ENCODE results near the gene ZFYVE16. TPM values are rescaled to one million over a fixed set of nuclear protein-coding genes. Genes with fewer than 3 reads are reported as not detected.

ZFYVE16 gene
- total and polyA plus RNA-seq, 2 of the 13 experiments (the other 11 are each of a cell fraction or from before 2014, with no cell fraction given): 9.3 to 33.3 TPM

DNA sequence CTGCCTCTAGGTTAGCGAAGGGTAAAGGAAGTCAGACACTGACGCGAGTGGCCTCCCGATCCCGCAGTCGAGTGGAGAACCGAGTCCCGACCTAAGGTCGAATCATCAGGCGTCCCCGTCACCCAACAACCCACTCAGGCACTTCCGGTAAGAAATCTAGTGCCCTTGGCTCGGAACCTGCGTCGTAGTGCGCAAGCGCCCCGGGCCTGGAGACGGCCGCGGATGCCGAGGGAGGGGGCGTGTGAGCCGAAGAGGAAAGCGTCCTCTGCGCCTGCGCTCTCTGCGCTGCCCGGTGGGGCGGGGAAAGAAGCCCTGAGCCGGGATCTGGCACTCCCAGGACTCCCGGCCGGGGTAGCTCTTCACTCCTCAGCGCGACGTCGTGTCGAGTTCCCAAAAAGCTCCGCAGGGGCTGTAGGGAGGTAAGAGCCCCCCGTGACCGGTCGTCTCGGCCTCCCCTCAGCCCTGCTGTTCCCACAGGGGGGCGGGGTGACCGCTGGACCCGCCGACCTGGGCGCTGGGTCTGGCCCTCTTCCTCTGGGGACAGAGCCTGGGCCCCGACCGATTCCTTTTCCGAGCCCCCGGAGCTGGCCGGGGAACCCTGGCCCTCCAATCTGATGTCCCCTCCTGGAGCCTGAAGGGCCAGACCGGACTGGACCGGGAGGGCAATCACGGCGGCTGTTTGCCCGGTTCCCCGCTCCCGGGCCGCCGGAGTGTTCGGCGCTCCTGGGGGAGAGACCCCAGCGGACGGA lies at the start of gene ZFYVE16 (continued):
- TF ChIP-seq, protein P1, sequence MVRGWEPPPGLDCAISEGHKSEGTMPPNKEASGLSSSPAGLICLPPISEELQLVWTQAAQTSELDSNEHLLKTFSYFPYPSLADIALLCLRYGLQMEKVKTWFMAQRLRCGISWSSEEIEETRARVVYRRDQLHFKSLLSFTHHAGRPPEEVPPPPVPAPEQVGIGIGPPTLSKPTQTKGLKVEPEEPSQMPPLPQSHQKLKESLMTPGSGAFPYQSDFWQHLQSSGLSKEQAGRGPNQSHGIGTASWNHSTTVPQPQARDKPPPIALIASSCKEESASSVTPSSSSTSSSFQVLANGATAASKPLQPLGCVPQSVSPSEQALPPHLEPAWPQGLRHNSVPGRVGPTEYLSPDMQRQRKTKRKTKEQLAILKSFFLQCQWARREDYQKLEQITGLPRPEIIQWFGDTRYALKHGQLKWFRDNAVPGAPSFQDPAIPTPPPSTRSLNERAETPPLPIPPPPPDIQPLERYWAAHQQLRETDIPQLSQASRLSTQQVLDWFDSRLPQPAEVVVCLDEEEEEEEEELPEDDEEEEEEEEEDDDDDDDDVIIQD (CRISPR knock-in tag; IDR thresholded peaks at IDR 0.05; ENCODE audit: low read depth): no peak; the same call in 1 of the 2 replicates
- TF ChIP-seq HOXA9 (CRISPR knock-in tag; IDR thresholded peaks at IDR 0.05; ENCODE audit: borderline replicate concordance) (no peak), KLF13 (CRISPR knock-in tag; IDR thresholded peaks at IDR 0.05) (no peak), SAP130 (CRISPR knock-in tag; IDR thresholded peaks at IDR 0.05; ENCODE audit: low read depth) (peak; percentile 79), FOSL2 (CRISPR knock-in tag; IDR thresholded peaks at IDR 0.05) (peak; percentile 58; the same call in 1 of the 2 replicates), HHEX (CRISPR knock-in tag; IDR thresholded peaks at IDR 0.05) (no peak), RELA (CRISPR knock-in tag; IDR thresholded peaks at IDR 0.05) (peak; percentile 4; the same call in 1 of the 2 replicates), IRX3 (CRISPR knock-in tag; IDR thresholded peaks at IDR 0.05; ENCODE audit: borderline replicate concordance, low read depth) (no peak), ZNF124 (CRISPR knock-in tag; IDR thresholded peaks at IDR 0.05) (no peak), ZNF543 (CRISPR knock-in tag; IDR thresholded peaks at IDR 0.05) (no peak; the same call in 1 of the 2 replicates), ZNF569 (CRISPR knock-in tag; IDR thresholded peaks at IDR 0.05; ENCODE audit: borderline replicate concordance) (0 out of 2 replicates have a peak, but pooled peaks have one; percentile 61), NFYC (CRISPR knock-in tag; IDR thresholded peaks at IDR 0.05) (no peak), RARG (CRISPR knock-in tag; IDR thresholded peaks at IDR 0.05; ENCODE audit: low read depth) (no peak), ZNF331 (CRISPR knock-in tag; IDR thresholded peaks at IDR 0.05) (peak; percentile 47; the same call in 1 of the 2 replicates), ARNTL (CRISPR knock-in tag; IDR thresholded peaks at IDR 0.05) (peak; percentile 66; the same call in 1 of the 2 replicates), ZC3H13 (CRISPR knock-in tag; IDR thresholded peaks at IDR 0.05) (0 out of 2 replicates have a peak, but pooled peaks have one; percentile 36), SRSF1 (optimal IDR thresholded peaks at IDR 0.05; ENCODE audit: low read depth, low read length) (no peak), ZNF296 (CRISPR knock-in tag; conservative IDR thresholded peaks at IDR 0.05) (no peak), HNRNPUL1 (IDR thresholded peaks at IDR 0.05; ENCODE audit: low read depth, low read length) (no peak)
- TF ChIP-seq, protein P2, sequence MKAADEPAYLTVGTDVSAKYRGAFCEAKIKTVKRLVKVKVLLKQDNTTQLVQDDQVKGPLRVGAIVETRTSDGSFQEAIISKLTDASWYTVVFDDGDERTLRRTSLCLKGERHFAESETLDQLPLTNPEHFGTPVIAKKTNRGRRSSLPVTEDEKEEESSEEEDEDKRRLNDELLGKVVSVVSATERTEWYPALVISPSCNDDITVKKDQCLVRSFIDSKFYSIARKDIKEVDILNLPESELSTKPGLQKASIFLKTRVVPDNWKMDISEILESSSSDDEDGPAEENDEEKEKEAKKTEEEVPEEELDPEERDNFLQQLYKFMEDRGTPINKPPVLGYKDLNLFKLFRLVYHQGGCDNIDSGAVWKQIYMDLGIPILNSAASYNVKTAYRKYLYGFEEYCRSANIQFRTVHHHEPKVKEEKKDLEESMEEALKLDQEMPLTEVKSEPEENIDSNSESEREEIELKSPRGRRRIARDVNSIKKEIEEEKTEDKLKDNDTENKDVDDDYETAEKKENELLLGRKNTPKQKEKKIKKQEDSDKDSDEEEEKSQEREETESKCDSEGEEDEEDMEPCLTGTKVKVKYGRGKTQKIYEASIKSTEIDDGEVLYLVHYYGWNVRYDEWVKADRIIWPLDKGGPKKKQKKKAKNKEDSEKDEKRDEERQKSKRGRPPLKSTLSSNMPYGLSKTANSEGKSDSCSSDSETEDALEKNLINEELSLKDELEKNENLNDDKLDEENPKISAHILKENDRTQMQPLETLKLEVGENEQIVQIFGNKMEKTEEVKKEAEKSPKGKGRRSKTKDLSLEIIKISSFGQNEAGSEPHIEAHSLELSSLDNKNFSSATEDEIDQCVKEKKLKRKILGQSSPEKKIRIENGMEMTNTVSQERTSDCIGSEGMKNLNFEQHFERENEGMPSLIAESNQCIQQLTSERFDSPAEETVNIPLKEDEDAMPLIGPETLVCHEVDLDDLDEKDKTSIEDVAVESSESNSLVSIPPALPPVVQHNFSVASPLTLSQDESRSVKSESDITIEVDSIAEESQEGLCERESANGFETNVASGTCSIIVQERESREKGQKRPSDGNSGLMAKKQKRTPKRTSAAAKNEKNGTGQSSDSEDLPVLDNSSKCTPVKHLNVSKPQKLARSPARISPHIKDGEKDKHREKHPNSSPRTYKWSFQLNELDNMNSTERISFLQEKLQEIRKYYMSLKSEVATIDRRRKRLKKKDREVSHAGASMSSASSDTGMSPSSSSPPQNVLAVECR (CRISPR knock-in tag; IDR thresholded peaks at IDR 0.05; ENCODE audit: borderline replicate concordance): peak; percentile 74
- TF ChIP-seq, protein P3, sequence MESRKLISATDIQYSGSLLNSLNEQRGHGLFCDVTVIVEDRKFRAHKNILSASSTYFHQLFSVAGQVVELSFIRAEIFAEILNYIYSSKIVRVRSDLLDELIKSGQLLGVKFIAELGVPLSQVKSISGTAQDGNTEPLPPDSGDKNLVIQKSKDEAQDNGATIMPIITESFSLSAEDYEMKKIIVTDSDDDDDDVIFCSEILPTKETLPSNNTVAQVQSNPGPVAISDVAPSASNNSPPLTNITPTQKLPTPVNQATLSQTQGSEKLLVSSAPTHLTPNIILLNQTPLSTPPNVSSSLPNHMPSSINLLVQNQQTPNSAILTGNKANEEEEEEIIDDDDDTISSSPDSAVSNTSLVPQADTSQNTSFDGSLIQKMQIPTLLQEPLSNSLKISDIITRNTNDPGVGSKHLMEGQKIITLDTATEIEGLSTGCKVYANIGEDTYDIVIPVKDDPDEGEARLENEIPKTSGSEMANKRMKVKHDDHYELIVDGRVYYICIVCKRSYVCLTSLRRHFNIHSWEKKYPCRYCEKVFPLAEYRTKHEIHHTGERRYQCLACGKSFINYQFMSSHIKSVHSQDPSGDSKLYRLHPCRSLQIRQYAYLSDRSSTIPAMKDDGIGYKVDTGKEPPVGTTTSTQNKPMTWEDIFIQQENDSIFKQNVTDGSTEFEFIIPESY (CRISPR knock-in tag; IDR thresholded peaks at IDR 0.05): no peak
- TF ChIP-seq, protein P4, sequence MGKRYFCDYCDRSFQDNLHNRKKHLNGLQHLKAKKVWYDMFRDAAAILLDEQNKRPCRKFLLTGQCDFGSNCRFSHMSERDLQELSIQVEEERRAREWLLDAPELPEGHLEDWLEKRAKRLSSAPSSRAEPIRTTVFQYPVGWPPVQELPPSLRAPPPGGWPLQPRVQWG (CRISPR knock-in tag; IDR thresholded peaks at IDR 0.05; ENCODE audit: borderline replicate concordance, low read depth): no peak
